PC-3 (cell line): ENCODE results near the gene DEPP1.

Source experiments
- EZH2 ChIP-seq: fragments of 300-600 bp; sonication (generic); IDR thresholded peaks from one replicate; pipeline ENCODE4 v1.6.1; 2017; ENCODE audit warnings: antibody characterized with exemption, mild to moderate bottlenecking, low read length; ENCODE audit not compliant: unreplicated experiment
- TF ChIP-seq, protein P1 (sequence below): fragments of 300-600 bp; sonication (generic); conservative IDR thresholded peaks from 2 replicates; pipeline ENCODE4 v1.5.1; 2017; ENCODE audit warnings: antibody characterized with exemption, low read depth, mild to moderate bottlenecking, low read length

DNA sequence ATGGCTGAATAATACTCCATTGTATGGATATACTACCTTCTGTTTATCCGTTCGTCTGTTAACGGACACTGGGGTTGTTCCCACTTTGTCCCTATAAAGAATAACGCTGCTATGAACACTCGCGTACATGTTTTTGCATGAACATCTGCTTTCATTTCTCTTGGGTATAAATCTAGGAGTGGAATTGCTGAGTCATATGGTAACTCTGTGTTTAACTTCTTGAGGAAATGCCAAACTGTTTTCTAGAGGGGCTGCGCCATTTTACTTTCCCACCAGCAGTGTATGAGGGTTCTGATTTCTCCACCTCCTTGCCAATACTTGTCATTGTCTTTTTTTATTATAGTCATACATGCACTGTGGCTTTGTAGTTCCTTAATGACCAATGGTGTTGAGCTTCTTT, 39.7 kb downstream of the DEPP1 start:
- TF ChIP-seq, protein P1, sequence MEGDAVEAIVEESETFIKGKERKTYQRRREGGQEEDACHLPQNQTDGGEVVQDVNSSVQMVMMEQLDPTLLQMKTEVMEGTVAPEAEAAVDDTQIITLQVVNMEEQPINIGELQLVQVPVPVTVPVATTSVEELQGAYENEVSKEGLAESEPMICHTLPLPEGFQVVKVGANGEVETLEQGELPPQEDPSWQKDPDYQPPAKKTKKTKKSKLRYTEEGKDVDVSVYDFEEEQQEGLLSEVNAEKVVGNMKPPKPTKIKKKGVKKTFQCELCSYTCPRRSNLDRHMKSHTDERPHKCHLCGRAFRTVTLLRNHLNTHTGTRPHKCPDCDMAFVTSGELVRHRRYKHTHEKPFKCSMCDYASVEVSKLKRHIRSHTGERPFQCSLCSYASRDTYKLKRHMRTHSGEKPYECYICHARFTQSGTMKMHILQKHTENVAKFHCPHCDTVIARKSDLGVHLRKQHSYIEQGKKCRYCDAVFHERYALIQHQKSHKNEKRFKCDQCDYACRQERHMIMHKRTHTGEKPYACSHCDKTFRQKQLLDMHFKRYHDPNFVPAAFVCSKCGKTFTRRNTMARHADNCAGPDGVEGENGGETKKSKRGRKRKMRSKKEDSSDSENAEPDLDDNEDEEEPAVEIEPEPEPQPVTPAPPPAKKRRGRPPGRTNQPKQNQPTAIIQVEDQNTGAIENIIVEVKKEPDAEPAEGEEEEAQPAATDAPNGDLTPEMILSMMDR, result no peak
- no peak for TF ChIP-seq EZH2
